Measurements from ENCODE around the gene MIB1. TPM values are rescaled to one million over a fixed set of nuclear protein-coding genes. Genes with fewer than 3 reads are reported as not detected.

The MIB1 gene
- polyA plus RNA-seq, 1 donor: 36.7 TPM

DNA sequence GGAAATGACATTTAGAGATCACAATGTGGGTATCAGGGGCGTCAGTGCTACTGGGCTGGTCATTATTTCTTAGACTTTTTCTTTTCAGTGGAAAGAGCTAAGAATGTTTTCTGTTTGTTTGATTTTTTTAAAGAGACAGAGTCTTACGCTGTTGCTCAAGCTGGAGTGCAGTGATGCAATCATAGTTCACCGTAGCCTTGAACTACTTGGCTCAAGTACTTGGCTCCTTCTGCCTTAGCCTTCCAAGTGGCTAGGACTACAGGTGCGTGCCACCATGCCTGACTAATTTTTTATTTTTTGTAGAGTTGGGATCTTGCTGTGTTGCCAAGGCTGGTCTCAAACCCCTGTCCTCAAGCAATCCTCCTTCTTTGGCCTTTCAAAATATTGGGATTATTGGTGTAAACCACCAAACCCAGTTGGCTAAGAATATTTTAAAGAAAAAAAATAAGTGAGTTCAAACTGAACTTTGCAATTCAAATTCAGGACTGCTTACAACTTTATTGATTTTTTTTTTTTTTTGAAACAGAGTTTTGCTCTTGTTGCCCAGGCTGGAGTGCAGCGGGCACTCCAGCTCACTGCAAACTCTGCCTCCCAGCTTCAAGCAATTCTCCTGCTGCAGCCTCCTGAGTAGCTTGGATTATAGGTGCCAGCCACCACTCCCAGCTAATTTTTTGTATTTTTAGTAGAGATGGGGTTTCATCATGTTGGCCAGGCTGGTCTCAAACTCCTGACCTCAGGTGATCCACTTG lies 154.2 kb downstream of the MIB1 start:
- DNase-seq (ENCODE audit: low read depth): no peak

DNA sequence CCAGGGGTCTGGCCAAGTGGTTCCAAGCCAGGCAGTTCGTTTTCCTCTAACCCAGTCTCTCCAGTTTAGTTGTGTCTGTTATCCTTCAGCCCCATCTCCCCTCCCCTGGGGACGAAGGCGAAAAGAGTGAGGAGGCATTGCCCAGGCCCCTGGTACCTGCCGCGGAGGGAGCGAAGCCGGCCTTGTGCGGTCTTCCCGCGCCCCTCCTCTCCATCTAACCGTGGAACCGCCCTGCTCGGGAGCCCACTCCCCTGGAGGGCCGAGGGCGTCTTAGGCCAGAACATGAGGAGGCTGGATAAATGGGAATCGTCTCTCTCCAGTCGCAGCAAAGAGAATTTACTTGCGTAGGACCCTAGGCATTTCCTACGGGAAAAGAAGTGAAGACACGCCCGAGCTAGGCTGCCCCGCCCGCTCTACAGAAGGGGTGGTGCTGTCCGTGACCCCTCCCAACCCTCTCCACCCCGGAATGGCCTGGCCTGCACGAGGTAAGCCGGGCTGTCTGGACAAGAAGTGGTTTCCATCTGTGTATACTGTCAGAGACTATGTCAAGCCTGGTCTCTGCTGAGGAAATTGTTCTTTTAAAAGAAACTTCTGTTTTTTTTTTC lies 156.2 kb downstream of the MIB1 start:
- DNase-seq (ENCODE audit: low read depth): no peak

DNA sequence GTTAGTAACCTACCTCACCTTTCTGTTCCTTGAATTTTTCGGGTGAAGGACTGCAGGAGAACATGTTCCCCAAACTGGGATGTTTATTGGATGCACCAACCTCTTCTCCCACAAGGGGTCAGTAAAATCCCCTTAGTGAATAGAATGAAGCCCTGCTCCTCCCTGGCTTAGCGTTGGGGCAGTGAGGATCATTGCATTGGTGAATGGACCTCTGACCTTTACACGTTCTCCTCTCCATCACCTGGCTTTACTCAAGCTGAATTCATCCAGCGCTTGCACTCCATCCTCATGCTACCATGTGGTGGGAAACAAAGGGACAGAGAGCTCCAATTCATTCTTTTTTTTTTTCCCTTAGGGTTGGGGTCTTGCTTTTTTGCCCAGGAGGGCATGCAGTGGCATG lies 157.2 kb downstream of the MIB1 start:
- no peak for DNase-seq (ENCODE audit: low read depth)

DNA sequence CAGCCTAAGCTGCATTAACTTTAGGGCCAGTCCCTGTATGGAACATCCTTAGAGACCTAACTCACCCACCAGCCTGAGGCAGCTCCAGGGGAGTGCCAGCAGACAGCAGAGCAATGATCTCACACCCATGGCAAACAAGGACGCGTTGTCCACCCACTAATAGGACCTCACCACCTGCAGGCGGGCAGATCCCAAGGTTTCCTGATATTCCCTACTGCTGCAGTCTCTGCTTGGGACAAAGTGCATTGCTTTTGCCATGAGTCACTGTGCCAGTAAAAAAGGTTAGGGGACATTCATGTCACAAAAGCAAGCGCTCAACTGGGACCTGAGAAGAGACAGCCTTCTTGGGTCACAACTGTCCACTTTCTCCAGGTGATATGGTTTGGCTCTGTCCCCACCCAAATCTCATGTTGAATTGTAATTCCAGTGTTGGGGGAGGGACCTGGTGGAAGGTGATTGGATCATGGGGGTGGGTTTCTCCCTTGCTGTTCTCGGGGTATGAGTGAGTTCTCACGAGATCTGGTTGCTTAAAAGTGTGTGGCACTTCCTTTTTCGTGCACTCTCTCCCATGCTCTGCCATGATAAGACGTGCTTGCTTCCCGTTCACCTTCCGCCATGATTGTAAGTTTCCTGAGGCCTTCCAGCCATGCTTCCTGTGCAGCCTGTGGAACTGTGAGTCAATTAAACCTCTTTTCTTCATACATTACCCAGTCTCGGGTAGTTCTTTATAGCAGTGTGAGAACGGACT lies 160.2 kb downstream of the MIB1 start:
- no peak for DNase-seq (ENCODE audit: low read depth)

DNA sequence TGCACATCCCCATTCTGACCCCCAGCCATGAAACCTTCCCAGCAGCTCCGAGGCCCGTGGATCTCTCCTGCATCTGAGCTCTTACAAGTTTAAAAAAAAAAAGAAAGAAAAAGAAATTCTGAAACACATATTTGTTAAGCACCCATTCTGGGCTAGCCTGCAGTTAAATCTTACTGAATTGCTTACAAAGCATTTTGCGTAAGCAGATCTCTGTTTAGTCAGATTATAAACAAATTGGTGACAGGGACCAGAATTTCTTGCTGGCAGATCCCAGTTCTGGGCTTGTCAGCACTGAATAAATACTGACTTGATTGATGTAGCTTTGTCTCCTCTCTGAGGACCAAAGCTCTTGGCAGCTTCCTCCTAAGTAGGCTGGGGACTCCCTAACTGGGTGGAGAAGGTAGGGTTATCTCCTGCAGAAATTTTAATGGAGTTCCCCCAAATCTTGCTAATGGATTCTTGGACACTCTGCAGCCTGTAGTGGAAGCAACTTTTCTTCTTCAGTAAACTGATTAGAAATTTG lies 160.9 kb downstream of the MIB1 start:
- no peak for DNase-seq (ENCODE audit: low read depth)

DNA sequence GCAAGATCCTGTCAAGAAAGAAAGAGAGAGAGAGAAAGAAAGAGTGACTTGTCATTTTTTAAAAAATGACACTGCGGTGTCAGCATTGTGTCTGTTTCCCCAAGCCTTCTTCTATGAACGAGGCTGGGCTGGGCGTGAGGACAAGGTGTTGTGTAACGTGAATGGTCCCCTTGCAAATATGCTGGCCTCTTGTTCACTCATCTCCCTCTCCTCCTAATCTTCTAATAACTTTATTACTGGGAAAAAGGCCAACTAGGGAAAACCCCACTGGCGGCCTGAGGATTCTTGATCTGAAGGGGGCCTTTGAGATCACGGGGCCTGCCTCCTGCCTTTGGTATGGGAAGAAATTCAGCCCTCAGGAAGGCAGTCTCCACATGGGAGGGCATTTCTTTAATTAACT lies 163.1 kb downstream of the MIB1 start:
- DNase-seq (ENCODE audit: low read depth): no peak

DNA sequence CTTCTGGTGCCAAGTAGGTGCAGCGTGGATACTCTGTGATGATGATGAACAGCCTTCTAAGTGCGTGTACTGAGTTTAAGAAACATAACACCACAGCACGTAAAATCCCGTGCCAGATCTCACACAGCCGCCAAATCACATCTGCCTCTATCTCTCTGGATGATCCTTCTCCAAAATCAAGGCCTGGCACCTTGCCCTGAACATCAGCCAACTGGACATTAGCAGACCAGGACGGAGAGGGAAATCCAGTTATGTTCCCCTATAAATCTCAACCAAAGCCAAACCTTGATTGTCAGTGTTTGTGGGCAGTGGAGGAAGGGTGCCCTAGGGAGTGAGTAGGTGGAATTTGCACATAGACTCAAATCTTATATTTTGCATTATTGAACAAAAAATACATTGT lies 164.3 kb downstream of the MIB1 start:
- no peak for DNase-seq (ENCODE audit: low read depth)

DNA sequence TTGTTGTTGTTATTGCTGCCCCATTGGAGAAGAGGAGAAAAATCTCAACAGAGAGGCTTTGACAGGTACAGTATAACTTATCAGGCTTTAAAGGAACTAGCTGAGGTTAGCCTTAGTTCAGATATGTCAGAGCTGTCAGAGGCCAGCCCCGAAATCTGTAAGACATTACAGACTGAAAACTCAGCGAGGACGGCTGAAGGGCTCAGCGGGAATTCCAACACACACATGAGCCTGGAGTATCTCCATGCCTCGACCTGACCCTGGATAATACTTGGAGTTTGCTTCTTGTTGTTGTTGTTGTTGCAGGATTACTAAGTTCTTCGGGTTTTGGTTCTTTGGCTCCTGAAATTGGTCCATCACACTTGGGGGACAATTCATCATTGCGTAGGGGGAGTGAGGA lies 166.9 kb downstream of the MIB1 start:
- DNase-seq (ENCODE audit: low read depth): no peak

DNA sequence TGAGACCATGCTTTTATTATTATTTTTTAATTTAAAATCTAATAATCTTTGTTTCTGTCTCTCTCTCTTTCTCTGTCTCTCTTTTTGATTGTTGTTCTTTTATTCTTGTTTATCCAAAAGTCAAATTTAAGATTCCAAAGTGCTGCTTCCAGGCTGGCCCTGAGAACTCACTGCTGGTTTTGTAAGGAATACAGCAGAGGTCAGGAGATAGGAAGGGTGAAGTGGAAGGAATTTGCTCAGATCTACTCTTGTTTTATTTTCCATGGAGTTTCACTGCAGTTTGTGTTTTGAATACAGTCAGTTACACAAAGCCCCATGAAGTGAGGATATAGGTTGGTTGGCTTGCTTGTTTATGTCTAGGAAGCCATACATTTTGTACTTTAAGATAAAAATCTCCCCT lies 168.1 kb downstream of the MIB1 start:
- DNase-seq (ENCODE audit: low read depth): no peak

DNA sequence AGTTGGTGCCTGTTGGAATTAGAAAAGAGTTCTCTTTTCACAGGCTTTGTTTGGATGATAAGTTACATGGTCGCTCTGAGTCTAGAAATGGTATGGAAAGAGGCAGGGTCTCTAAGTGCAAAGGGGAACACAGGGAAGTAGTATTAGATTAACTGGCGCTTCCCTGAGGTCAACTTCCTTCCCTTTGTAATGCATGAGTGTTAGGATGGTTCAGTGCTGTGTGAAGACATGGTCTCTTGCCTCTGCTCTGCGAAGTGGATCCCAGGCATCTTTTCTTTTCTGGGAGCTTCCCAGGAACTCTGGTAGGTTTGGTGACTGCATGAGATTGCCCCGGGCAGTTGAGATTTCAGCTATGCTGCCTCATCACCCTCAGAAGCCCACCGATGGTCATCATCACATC lies 170.3 kb downstream of the MIB1 start:
- no peak for DNase-seq (ENCODE audit: low read depth)

DNA sequence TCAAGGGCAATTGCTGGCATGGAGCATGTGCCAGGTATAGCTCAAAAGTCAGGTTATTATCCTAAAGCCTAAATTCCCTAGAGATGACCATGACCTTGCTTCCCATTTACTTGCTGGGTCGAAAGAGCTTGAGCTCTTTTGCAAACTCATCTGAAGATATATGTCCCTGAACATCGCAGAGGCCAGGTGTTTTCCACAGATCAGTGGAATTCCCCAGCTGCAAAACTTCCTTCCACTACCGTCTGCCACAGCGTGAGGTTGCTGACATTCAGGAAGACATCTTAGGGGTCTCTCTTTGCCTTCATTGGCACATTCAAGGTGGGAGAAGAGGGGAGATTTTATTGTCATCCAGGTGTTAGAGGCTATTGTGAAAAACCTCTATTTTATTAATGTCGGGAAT lies 171.0 kb downstream of the MIB1 start:
- no peak for DNase-seq (ENCODE audit: low read depth)

DNA sequence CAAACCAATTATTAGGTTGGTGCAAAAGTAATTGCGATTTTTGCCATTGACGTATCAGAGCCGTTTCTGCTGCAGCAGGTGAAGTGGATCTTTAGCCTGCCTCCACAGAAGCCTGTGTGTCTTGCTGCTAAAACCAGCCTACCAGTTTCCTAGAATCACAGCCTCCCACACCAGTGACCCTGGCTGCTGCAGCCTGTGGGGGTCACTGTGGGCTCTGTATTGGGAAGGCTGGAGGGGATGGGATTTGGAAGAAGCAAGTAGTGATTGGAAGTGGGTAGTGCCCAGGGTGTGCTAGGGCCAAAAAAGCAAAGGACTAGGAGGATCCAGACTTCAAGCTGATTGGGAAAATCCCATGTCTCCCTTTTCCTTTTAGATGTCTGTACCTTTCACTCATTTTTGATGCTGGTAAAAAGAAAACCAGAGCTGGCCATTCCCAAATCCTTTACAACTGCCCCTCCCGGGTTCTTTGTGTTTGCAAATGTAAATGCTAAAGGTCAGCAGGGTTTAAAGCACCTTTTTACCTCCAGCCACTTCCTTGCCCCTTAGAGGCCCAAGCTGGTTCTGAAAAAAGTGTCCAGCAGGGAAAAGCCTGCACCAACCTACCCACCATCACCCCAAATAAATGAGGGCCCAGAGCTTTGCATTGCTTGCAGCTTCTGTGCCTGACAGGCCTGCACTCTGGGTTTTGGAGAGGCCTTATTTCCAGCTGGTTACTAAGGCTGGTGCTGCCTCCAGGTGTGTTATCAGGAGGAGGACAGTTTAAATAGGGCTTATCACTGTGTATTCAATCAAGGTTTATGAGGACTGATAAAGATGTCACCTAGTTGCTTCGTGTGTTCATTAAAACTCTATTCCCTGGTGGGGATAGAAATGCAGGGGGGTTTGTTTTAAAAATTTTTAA lies 172.0 kb downstream of the MIB1 start:
- no peak for DNase-seq (ENCODE audit: low read depth)

DNA sequence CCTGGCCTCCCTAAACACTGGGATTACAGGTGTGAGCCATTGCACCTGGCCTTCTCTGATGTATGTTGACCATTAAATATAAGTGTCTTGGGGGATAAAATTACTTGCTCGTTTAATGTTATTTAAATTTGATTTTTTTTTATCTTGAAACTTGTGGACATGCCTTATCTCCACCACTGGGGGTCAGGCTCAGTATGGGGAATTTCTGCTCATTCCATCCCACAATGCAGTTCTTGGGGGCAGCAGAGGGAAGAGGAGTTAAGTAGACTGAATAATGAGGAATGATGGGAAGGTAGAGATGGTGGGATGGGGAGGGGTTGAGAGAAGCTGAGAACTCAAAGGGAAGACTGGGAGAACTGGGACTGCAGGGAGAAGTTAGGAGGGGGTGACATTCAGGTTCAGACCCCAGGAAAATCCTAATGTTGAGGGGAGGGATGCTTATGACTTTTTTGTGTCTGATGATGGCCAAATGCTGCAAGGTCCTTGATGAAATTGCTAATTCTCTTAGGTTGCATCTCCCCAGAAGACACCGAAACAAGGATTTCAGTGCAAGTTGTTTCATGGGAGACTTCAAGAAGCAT lies 174.2 kb downstream of the MIB1 start:
- DNase-seq (ENCODE audit: low read depth): no peak

DNA sequence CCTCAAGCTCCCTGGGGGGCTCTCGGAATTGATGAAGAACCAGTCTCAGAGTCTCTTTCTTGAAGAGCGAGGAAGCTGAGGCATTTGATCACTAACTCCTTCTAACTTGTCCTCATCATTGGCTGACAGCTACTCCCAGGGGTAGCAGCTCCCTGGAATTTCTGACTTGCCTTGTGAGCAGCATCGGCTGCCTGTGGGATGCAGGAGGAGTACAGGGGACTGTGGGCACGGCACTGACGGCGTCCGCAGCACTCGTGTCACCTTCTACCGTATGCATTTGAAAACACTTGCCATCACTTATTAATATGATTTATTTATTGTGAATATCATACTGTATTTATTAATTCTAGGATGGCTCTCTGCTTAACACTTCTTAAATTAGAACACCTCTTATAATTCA lies 175.0 kb downstream of the MIB1 start:
- no peak for DNase-seq (ENCODE audit: low read depth)

DNA sequence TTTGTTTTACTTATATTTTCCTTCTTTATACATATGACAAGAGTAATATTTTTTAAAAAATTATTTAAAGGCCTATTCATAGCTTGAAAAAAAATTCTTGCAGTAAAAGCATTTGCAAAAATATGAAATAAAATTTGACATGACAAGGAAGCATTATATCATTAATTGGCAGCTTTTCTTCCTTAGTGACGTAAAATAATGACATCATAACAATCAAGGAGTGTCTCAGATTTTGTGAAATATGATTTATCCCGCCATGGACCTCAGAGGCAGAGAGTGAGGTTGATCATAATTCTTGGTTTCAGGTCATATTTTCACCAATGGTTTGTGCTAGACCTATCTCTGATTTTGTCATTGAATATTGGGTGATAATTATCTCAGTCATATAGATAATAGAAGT lies 176.0 kb downstream of the MIB1 start:
- DNase-seq (ENCODE audit: low read depth): no peak

DNA sequence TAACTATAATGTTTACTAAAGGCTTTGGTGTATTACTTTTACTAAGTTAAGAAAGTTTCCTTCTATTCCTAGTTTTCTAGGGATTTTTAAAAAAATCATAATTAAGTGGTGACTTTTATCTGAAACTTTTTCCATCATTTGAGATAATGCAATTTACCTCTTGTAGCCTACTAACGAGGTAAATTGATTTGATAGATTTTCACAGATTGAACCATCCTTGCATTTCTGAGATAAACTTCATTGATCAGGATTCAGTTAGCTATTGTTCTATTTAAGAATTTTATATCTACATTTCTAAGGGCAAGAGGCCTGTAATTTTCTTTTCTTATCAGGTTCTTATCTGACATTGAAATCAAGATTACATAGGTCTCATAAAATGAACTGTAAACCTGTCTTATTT lies 178.1 kb downstream of the MIB1 start:
- DNase-seq (ENCODE audit: low read depth): no peak

Other genes starting within 250 kb of the MIB1 start
- 20.9 TPM for gene ESCO1, start 140.1 kb upstream of the MIB1 start, polyA plus RNA-seq (ENCODE audit: insufficient read length)
- gene SNRPD1, start 128.5 kb upstream of the MIB1 start, polyA plus RNA-seq (ENCODE audit: insufficient read length): 84.3 TPM
- 12.8 TPM for gene ABHD3, start 36.0 kb upstream of the MIB1 start, polyA plus RNA-seq (ENCODE audit: insufficient read length)

All from forelimb muscle (tissue), 1 donor.